ENCODE measurements around the gene CCS. TPM values are rescaled to one million over a fixed set of nuclear protein-coding genes. Genes with fewer than 3 reads are reported as not detected.

CCS gene
- total RNA-seq, 6 experiments from 2014 or later = 22.6 to 54.2 (median 34.3) TPM

DNA sequence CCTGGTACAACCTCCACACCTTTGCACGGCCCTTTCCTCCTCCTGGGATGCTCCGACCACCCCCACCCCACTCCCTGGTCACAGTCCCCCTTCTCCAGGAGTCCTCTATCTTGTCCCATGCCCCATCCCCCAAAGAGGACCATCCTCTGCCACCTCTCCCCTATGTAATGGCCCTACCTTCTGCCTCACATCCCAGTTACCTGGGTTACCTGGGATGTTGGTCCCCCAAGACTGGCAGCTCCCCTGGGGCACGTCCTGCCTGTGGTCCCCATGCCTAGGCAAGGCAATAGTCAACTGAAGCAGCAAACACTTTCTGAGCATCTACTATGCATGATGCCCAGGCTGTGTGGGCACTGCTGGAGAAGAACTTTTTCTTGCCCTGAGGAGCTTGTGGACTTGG lies 37.6 kb upstream of the CCS start:
- whole genome bisulfite sequencing (ENCODE audit: insufficient coverage, low coverage, low lambda C conversion rate, missing lambda C conversion rate) = 52% methylated on average over 3 of the region's 3 CpGs
- Histone ChIP-seq H3K36me3 (no peaks in the 10 kb centered on the region), H3K4me3 (no peak overlapping the region), H3K4me1 (peaks cover 0 to 4% (median 0%) of the 10 kb centered on the region in 4 donors), H3K27ac (no peak overlapping the region), H3K9me3 (no peaks in the 10 kb centered on the region), H3K27me3 (no peaks in the 10 kb centered on the region)
- DNase-seq = no peak
- intact Hi-C loops (cut with DNase I) = no loop called here
- TF ChIP-seq CTCF (IDR thresholded peaks at IDR 0.05) = no peak
- no peak for TF ChIP-seq POLR2A (IDR thresholded peaks at IDR 0.05)
- ATAC-seq = no peak

DNA sequence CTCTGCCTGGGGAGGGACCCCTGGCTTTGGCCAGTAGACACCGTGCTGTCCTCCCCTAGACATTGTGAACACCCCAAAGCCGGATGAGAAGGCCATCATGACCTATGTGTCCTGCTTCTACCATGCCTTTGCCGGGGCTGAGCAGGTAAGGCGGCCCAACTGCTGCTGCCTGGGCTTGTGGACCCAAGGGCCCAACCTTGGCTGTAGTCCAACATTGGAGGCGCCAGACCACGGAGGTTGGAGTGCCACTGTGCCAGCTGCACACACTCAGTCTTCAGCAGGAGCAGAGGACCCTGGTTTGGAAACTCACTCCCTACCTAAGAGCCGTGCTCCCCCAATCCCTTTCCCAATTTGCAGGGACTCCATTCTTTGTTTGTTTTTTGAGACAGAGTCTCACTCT lies 36.9 kb upstream of the CCS start:
- TF ChIP-seq POLR2A (IDR thresholded peaks at IDR 0.05) (no peak), CTCF (IDR thresholded peaks at IDR 0.05) (no peak)
- intact Hi-C loops (cut with DNase I) = no loop called here
- no peaks in the 10 kb centered on the region for H3K36me3 ChIP-seq
- DNase-seq (no peak), ATAC-seq (no peak)
- no peaks in the 10 kb centered on the region for H3K9me3 ChIP-seq
- peaks cover 0 to 4% (median 0%) of the 10 kb centered on the region in 4 donors for H3K4me1 ChIP-seq
- H3K4me3 ChIP-seq = no peak overlapping the region
- H3K27ac ChIP-seq = no peak overlapping the region
- no peaks in the 10 kb centered on the region for H3K27me3 ChIP-seq
- WGBS (ENCODE audit: insufficient coverage, low coverage, low lambda C conversion rate, missing lambda C conversion rate) = 100% methylated on average over 1 of the region's 7 CpGs

DNA sequence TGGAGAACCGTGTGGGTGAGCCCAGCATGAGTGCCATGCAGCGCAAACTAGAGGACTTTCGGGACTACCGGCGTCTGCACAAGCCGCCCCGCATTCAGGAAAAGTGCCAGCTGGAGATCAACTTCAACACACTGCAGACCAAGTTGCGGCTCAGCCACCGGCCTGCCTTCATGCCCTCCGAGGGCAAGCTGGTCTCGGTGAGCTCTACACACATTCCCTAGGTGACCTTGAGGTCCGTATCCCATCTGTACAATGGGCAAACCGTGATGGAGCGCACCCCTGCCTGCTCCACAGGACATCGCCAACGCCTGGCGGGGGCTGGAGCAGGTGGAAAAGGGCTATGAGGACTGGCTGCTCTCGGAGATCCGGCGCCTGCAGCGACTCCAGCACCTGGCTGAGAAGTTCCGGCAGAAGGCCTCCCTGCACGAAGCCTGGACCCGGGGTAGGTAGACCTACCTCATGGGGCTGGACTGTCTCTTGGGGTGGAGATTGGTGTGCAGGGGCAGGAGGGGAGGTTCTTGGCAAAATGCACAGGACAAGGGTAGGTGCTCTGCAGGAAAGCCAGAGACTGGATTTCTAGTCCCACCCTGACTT lies 35.2 kb upstream of the CCS start:
- no peak overlapping the region for H3K27ac ChIP-seq
- ATAC-seq (no peak), DNase-seq (no peak)
- no peak for TF ChIP-seq POLR2A (IDR thresholded peaks at IDR 0.05)
- no peak for TF ChIP-seq CTCF (IDR thresholded peaks at IDR 0.05)
- H3K36me3 ChIP-seq = no peaks in the 10 kb centered on the region
- H3K4me3 ChIP-seq = no peak overlapping the region
- H3K27me3 ChIP-seq = no peaks in the 10 kb centered on the region
- no CpG with 5 or more reads among the region's 24 CpGs for WGBS (ENCODE audit: insufficient coverage, low coverage, low lambda C conversion rate, missing lambda C conversion rate)
- peaks cover 0 to 4% (median 0%) of the 10 kb centered on the region in 4 donors for H3K4me1 ChIP-seq
- intact Hi-C loops (cut with DNase I) = no loop called here
- H3K9me3 ChIP-seq = no peaks in the 10 kb centered on the region

DNA sequence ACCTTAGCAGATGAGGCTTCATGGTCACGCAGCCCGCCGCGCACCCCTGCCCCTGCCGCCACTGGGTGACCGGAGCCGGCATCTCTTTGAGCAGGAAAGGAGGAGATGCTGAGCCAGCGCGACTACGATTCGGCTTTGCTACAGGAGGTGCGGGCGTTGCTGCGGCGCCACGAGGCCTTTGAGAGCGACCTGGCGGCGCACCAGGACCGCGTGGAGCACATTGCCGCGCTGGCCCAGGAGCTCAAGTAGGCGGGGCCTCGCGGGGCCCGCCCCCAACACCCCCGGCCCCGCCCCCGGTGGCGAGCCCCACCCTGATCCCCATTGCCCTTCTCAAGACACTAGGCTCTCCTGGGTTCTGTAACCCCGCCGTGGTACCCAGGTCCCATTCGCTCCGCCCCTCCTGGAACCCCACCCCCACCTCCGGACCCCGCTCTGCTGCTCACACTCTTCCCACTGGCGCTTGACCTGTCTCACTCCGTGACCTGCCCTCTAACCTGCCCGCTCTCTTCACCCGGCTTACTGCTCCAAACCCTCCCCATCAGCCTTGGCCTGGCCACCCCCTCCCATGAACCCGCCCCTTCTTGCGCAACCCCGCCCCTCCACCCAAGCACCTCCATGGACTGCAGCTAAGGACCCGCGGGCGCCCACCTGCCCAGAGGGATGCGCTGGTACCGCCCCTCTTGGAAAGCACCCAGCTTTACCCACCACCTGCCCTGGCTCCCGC lies 33.7 kb upstream of the CCS start:
- H3K36me3 ChIP-seq = no peaks in the 10 kb centered on the region
- H3K4me3 ChIP-seq = no peak overlapping the region

More for the DNA sequence above, 33.7 kb upstream of the CCS start:
- no peak for TF ChIP-seq CTCF (IDR thresholded peaks at IDR 0.05)
- no peak for TF ChIP-seq POLR2A (IDR thresholded peaks at IDR 0.05)
- Histone ChIP-seq H3K27me3 (no peaks in the 10 kb centered on the region), H3K9me3 (no peaks in the 10 kb centered on the region), H3K4me1 (peaks cover 0 to 4% (median 0%) of the 10 kb centered on the region in 4 donors), H3K27ac (no peak overlapping the region)
- intact Hi-C loops (cut with DNase I) = no loop called here
- ATAC-seq = peak in 3 of 4 donors; percentile 39 to 43 (median 43)
- 16% methylated on average over 10 of the region's 50 CpGs for WGBS (ENCODE audit: insufficient coverage, low coverage, low lambda C conversion rate, missing lambda C conversion rate)
- DNase-seq = no peak

Data from right lobe of liver (tissue), 6 donors.